Measurements from ENCODE around the gene CLSTN2. TPM values are rescaled to one million over a fixed set of nuclear protein-coding genes. Genes with fewer than 3 reads are reported as not detected.

CLSTN2 gene
- total and polyA plus RNA-seq, 2 of the 13 experiments (the other 11 are each of a cell fraction or from before 2014, with no cell fraction given), result not detected

DNA sequence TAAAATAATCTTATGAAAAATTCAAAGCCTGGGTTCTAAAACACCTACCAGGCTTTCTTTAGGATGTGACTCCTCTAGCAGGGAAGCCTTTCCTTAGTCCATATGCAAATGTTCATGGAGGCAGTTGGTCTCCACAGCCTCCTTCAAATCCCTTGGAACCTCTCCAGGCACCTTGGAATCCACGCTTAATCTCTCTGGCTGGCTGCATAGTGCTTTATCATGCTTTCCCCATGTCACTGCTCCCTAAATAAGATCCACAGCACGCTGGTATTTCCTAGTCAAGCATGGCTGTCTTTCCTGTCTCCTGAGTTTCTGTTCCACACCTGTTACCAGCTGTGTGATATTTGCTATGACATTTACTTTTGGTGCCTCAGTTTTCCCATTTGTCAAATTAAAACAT is 71.3 kb downstream of the CLSTN2 start:
- FAIRE-seq, result no peak
- CTCF ChIA-PET (ENCODE audit: low intra/inter-chr PET ratio, low total read pairs), result no interaction called here
- no peak for DNase-seq (ENCODE audit: low spot score)
- intact Hi-C loops (cut with micrococcal nuclease; ENCODE audit: unreplicated experiment) (no loop called here), in situ Hi-C loops (cut with HindIII; ENCODE audit: extremely low pct_ligation_motif_present, low pct_unique_long_range_greater_than_20kb) (no loop called here)
- POLR2A ChIA-PET, result no interaction called here
- no peak overlapping the region for H3K4me2 ChIP-seq (ENCODE audit: low read depth, low read length)
- no peaks in the 10 kb centered on the region for H3K36me3 ChIP-seq (replicated peaks in 1 of 2; ENCODE audit: control insufficient read depth in 1 of 2, insufficient read depth in 2 of 2, low read length in 2 of 2)
- H3K4me1 ChIP-seq (ENCODE audit: insufficient read depth, low read length), result no peaks in the 10 kb centered on the region
- H4K20me1 ChIP-seq (ENCODE audit: insufficient read depth, low read length), result no peaks in the 10 kb centered on the region
- 4% methylated on average over 2 of the region's 2 CpGs for WGBS (ENCODE audit: low lambda C conversion rate)
- H3K27ac ChIP-seq (ENCODE audit: extremely low read length, insufficient read depth, low read length), result no peak overlapping the region
- no peaks in the 10 kb centered on the region for H3K79me2 ChIP-seq (ENCODE audit: insufficient read depth, low read length)
- no peaks in the 10 kb centered on the region for H3K9me3 ChIP-seq (ENCODE audit: low read length)
- H3K9ac ChIP-seq (ENCODE audit: insufficient read depth, low read depth, low read length), result no peak overlapping the region
- H2AFZ ChIP-seq (ENCODE audit: low read length), result no peak overlapping the region
- H3K4me3 ChIP-seq (replicated peaks in 1 of 3; ENCODE audit: insufficient read depth in 1 of 3, low read depth in 2 of 3, low read length in 3 of 3), result no peak overlapping the region
- BruUV-seq (replicated peaks), result no TSS peak
- no peak for ATAC-seq
- no peaks in the 10 kb centered on the region for H3K27me3 ChIP-seq (ENCODE audit: control insufficient read depth in 1 of 2, insufficient read depth in 2 of 2, low read length in 2 of 2)
- no peak for TF ChIP-seq RCOR2 (CRISPR knock-in tag; IDR thresholded peaks at IDR 0.05)
- TF ChIP-seq KDM3A (CRISPR knock-in tag; IDR thresholded peaks at IDR 0.05; ENCODE audit: low read depth), result no peak
- no peak for TF ChIP-seq HNRNPL (IDR thresholded peaks at IDR 0.05; ENCODE audit: low read depth, low read length)
- TF ChIP-seq, protein P1, sequence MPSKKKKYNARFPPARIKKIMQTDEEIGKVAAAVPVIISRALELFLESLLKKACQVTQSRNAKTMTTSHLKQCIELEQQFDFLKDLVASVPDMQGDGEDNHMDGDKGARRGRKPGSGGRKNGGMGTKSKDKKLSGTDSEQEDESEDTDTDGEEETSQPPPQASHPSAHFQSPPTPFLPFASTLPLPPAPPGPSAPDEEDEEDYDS (CRISPR knock-in tag; IDR thresholded peaks at IDR 0.05), result no peak
- TF ChIP-seq ZNF337 (CRISPR knock-in tag; IDR thresholded peaks at IDR 0.05; ENCODE audit: borderline replicate concordance, low read depth), result no peak
- no peak for TF ChIP-seq ZNF350 (CRISPR knock-in tag; IDR thresholded peaks at IDR 0.05; ENCODE audit: borderline replicate concordance, low read depth)
- TF ChIP-seq KLF16 (CRISPR knock-in tag; IDR thresholded peaks at IDR 0.05), result no peak
- no peak for TF ChIP-seq HNF4A (CRISPR knock-in tag; IDR thresholded peaks at IDR 0.05)
- no peak for TF ChIP-seq NONO (IDR thresholded peaks at IDR 0.05)
- TF ChIP-seq NONO (CRISPR knock-in tag; conservative IDR thresholded peaks at IDR 0.05), result no peak
- TF ChIP-seq AGO1 (IDR thresholded peaks at IDR 0.05; ENCODE audit: low read depth, low read length, poor library complexity, severe bottlenecking), result no peak
- TF ChIP-seq, protein P2, sequence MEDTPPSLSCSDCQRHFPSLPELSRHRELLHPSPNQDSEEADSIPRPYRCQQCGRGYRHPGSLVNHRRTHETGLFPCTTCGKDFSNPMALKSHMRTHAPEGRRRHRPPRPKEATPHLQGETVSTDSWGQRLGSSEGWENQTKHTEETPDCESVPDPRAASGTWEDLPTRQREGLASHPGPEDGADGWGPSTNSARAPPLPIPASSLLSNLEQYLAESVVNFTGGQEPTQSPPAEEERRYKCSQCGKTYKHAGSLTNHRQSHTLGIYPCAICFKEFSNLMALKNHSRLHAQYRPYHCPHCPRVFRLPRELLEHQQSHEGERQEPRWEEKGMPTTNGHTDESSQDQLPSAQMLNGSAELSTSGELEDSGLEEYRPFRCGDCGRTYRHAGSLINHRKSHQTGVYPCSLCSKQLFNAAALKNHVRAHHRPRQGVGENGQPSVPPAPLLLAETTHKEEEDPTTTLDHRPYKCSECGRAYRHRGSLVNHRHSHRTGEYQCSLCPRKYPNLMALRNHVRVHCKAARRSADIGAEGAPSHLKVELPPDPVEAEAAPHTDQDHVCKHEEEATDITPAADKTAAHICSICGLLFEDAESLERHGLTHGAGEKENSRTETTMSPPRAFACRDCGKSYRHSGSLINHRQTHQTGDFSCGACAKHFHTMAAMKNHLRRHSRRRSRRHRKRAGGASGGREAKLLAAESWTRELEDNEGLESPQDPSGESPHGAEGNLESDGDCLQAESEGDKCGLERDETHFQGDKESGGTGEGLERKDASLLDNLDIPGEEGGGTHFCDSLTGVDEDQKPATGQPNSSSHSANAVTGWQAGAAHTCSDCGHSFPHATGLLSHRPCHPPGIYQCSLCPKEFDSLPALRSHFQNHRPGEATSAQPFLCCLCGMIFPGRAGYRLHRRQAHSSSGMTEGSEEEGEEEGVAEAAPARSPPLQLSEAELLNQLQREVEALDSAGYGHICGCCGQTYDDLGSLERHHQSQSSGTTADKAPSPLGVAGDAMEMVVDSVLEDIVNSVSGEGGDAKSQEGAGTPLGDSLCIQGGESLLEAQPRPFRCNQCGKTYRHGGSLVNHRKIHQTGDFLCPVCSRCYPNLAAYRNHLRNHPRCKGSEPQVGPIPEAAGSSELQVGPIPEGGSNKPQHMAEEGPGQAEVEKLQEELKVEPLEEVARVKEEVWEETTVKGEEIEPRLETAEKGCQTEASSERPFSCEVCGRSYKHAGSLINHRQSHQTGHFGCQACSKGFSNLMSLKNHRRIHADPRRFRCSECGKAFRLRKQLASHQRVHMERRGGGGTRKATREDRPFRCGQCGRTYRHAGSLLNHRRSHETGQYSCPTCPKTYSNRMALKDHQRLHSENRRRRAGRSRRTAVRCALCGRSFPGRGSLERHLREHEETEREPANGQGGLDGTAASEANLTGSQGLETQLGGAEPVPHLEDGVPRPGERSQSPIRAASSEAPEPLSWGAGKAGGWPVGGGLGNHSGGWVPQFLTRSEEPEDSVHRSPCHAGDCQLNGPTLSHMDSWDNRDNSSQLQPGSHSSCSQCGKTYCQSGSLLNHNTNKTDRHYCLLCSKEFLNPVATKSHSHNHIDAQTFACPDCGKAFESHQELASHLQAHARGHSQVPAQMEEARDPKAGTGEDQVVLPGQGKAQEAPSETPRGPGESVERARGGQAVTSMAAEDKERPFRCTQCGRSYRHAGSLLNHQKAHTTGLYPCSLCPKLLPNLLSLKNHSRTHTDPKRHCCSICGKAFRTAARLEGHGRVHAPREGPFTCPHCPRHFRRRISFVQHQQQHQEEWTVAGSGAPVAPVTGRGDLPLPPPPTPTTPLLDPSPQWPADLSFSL (CRISPR knock-in tag; IDR thresholded peaks at IDR 0.05), result no peak
- TF ChIP-seq NR3C1 (CRISPR knock-in tag; IDR thresholded peaks at IDR 0.05), result no peak
- TF ChIP-seq NR2F2 (IDR thresholded peaks at IDR 0.05; ENCODE audit: borderline replicate concordance, low read depth), result no peak
- TF ChIP-seq SNAPC4 (CRISPR knock-in tag; IDR thresholded peaks at IDR 0.05), result no peak
